GM12891 (cell line): ENCODE data around the gene IFT27.

Source experiments
- DNase-seq: peaks from one replicate; pipeline ENCODE4 v3.0.0; 2011; ENCODE audit warnings: low spot score; ENCODE audit not compliant: insufficient read length
- FAIRE-seq: peaks from 2 replicates; lab custom pipeline; 2011; peaks lifted over from hg19 to GRCh38; lab: Jason Lieb, UNC
- PAX5 ChIP-seq: IDR thresholded peaks from 2 replicates; pipeline ENCODE4 v1.6.1; 2011; ENCODE audit warnings: low read length, moderate library complexity, mild to moderate bottlenecking; ENCODE audit not compliant: insufficient read depth, severe bottlenecking
- POLR2A ChIP-seq: IDR thresholded peaks from 2 replicates; pipeline ENCODE4 v1.6.1; 2011; ENCODE audit warnings: low read depth, low read length, control low read depth
- POLR2AphosphoS5 ChIP-seq: IDR thresholded peaks from 2 replicates; pipeline ENCODE4 v1.6.1; 2011; ENCODE audit warnings: low read depth, low read length, control low read depth
- POU2F2 ChIP-seq: IDR thresholded peaks from 2 replicates; pipeline ENCODE4 v1.6.1; 2011; ENCODE audit warnings: low read depth, mild to moderate bottlenecking, control low read depth, low read length, moderate library complexity
- SPI1 ChIP-seq: IDR thresholded peaks from 2 replicates; pipeline ENCODE4 v1.6.1; 2011; ENCODE audit warnings: low read depth, low read length, control low read depth
- TAF1 ChIP-seq: IDR thresholded peaks from 2 replicates; pipeline ENCODE4 v1.6.1; 2011; ENCODE audit warnings: low read depth, low read length, control low read depth

Gene IFT27

GRCh38 chr22:36767035-36767775, 8.7 kb downstream of the IFT27 start:
- no peak for FAIRE-seq
- no peak for TF ChIP-seq TAF1
- TF ChIP-seq PAX5 = no peak
- no peak for TF ChIP-seq SPI1
- no peak for TF ChIP-seq POLR2A
- no peak for TF ChIP-seq POLR2AphosphoS5
- no peak for TF ChIP-seq POU2F2
- no peak for DNase-seq

GRCh38 chr22:36765943-36766450, 9.9 kb downstream of the IFT27 start:
- DNase-seq (no peak), FAIRE-seq (no peak)
- no peak for TF ChIP-seq POU2F2
- no peak for TF ChIP-seq TAF1
- no peak for TF ChIP-seq PAX5
- no peak for TF ChIP-seq POLR2AphosphoS5
- TF ChIP-seq POLR2A = no peak
- TF ChIP-seq SPI1 = no peak

GRCh38 chr22:36765131-36765942, 10.6 kb downstream of the IFT27 start:
- FAIRE-seq (no peak), DNase-seq (no peak)
- TF ChIP-seq TAF1 = no peak
- no peak for TF ChIP-seq SPI1
- no peak for TF ChIP-seq POLR2A
- no peak for TF ChIP-seq POU2F2
- no peak for TF ChIP-seq POLR2AphosphoS5
- no peak for TF ChIP-seq PAX5

DNA sequence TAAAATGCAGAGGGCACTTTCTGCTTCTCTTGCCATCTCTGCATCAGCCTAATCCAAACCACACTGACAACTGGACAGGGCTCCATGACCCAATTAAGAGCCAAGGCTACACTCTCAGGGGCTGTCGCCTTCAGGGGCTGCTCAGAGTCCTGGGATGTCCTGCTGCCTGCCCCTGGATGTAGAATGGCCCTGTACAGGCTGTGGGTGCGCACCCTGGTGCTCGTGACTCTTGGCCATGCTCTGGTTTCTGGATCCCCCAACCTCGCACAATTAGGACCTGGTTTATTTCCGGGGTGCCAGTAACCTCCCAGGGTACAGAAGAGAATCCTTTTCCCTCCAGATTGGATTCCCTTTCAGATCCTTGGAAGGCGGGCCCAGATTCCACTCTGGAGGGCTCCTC, 11.3 kb downstream of the IFT27 start:
- DNase-seq = no peak
- no peak for FAIRE-seq
- TF ChIP-seq SPI1 (no peak), PAX5 (no peak), POU2F2 (no peak), TAF1 (no peak), POLR2AphosphoS5 (no peak), POLR2A (no peak)

GRCh38 chr22:36764060-36764459, 11.9 kb downstream of the IFT27 start:
- FAIRE-seq = no peak
- TF ChIP-seq POLR2A (no peak), SPI1 (no peak), TAF1 (no peak), PAX5 (no peak), POU2F2 (no peak), POLR2AphosphoS5 (no peak)
- DNase-seq = no peak

DNA sequence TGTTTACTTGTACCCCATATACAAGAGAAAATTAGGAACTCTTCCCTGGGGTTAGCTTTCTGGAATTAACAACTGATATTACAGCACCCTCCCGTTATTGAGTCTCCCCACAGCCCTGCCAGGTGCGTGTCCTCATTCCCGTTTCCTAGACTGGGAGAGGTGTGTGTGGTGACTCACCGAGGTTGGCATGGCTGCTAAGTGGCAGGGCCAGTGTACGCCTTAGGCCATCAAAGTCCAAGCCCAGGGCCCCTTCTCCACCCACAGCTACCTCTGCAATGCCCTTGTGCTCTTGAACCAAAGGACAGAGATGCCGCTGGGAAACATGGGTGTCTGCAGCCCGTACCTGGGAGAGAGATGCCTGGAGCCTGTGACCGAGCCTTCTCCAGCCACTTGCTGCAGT, 12.3 kb downstream of the IFT27 start:
- TF ChIP-seq SPI1 = no peak
- no peak for TF ChIP-seq TAF1
- no peak for TF ChIP-seq PAX5
- no peak for TF ChIP-seq POLR2AphosphoS5
- no peak for TF ChIP-seq POLR2A
- no peak for TF ChIP-seq POU2F2
- DNase-seq (no peak), FAIRE-seq (no peak)

- FAIRE-seq (no peak), DNase-seq (no peak)
- TF ChIP-seq TAF1 (no peak), POLR2A (no peak), POLR2AphosphoS5 (no peak), PAX5 (no peak), POU2F2 (no peak), SPI1 (no peak)
Observed at GRCh38 chr22:36762687-36763260, 13.1 kb downstream of the IFT27 start.

DNA sequence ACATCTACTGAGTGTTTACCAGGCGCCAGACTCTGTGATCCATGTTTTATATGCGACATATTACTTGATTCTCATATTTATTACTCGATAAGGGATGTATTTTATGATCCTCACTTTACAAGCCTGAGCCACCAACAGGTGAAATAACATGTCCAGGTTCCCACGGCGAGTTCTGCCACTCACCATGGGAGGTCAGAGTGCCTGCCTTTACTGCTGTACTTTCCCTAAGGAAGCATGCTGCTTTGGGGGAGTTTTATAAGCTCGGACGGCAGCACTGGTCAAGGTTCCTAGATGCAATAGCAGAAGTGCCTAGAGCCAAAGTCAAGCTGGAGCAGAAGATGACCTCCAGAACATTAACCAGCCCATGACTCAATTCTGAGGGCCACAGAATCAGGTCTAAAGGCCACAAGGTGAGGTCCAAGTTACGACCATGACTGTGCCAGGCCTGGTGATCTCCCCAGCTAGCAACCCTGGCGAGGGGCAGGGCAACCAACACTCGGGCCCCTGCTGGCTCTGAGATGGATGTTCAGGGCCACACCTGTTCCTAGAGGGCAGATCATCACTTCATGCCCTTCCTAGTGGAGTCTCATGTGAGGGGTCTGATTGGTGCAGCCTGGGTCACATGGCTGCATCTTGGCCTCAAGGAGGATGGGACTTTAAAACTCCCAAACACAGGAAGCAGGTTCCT, 14.2 kb downstream of the IFT27 start:
- no peak for FAIRE-seq
- no peak for DNase-seq
- no peak for TF ChIP-seq SPI1
- no peak for TF ChIP-seq PAX5
- TF ChIP-seq POLR2AphosphoS5 = no peak
- TF ChIP-seq TAF1 = no peak
